ENCODE measurements around the gene APOM.

Gene APOM

GRCh38 chr6:31631681-31632278, 23.9 kb upstream of the APOM start:
- no peak for DNase-seq

- DNase-seq = no peak
Observed at GRCh38 chr6:31632279-31632946, 23.3 kb upstream of the APOM start.

GRCh38 chr6:31633447-31633846, 22.2 kb upstream of the APOM start:
- DNase-seq = no peak

GRCh38 chr6:31634131-31634530, 21.6 kb upstream of the APOM start:
- no peak for DNase-seq

GRCh38 chr6:31634969-31635575, 20.6 kb upstream of the APOM start:
- no peak for DNase-seq

GRCh38 chr6:31636698-31637596, 18.7 kb upstream of the APOM start:
- no peak for DNase-seq

- no peak for DNase-seq
Observed at GRCh38 chr6:31639043-31639442, 16.7 kb upstream of the APOM start.

- DNase-seq = peak; percentile 53 to 63
Observed at GRCh38 chr6:31639449-31639861, 16.2 kb upstream of the APOM start.

- DNase-seq = no peak
Observed at GRCh38 chr6:31640612-31641011, 15.1 kb upstream of the APOM start.

- DNase-seq = no peak
Observed at GRCh38 chr6:31641370-31641769, 14.3 kb upstream of the APOM start.

GRCh38 chr6:31642798-31643570, 12.7 kb upstream of the APOM start:
- DNase-seq = no peak

- no peak for DNase-seq
Observed at GRCh38 chr6:31643818-31644454, 11.8 kb upstream of the APOM start.

GRCh38 chr6:31645325-31645724, 10.4 kb upstream of the APOM start:
- DNase-seq = no peak

- peak in 1 of 2 experiments; percentile 75 for DNase-seq
Observed at GRCh38 chr6:31651602-31652191, 4.0 kb upstream of the APOM start.

GRCh38 chr6:31652925-31653724, 2.6 kb upstream of the APOM start:
- peak in 1 of 2 experiments; percentile 89 for DNase-seq

- DNase-seq = no peak
Observed at GRCh38 chr6:31654574-31655348, 933 bp upstream of the APOM start.

GRCh38 chr6:31657406-31658157, 1.9 kb downstream of the APOM start:
- DNase-seq = peak in 1 of 2 experiments; percentile 36

- no peak for DNase-seq
Observed at GRCh38 chr6:31658158-31658688, 2.5 kb downstream of the APOM start.
